Testis (tissue), 2 donors: ENCODE results near the gene SLC35G3.

Source experiments
- POLR2A ChIP-seq: fragments of 450-650 bp; IDR thresholded peaks from one replicate; pipeline ENCODE4 v1.6.1; 2017; ENCODE audit warnings: antibody characterized with exemption, mild to moderate bottlenecking, moderate library complexity
- TF ChIP-seq, protein P1 (sequence below), 3 experiments: fragments of 450-650 bp in 2 of 3; fragments of 200-600 bp in 1 of 3; sonication (generic) in 1 of 3; IDR thresholded peaks; one replicate each; pipeline ENCODE4 v1.5.1; 2016 to 2019; ENCODE audit warnings: antibody characterized with exemption in 3 of 3, mild to moderate bottlenecking in 2 of 3, moderate library complexity in 1 of 3

DNA sequence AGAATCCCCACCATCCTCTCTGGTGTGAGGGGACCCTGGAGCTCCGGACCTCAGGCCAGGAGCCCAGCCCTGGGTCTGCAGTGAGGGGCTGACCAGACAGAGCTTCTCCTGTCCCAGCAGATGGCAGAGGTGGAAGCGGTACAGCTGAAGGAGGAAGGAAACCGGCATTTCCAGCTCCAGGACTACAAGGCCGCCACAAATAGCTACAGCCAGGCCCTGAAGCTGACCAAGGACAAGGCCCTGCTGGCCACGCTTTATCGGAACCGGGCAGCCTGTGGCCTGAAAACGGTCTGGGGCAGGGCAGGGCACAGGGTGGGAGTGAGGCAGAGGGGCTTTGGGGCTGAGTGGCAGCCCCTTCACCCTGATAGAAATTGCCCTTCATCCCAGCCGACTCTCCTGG lies 46.0 kb downstream of the SLC35G3 start:
- TF ChIP-seq POLR2A, result no peak
- TF ChIP-seq, protein P1, sequence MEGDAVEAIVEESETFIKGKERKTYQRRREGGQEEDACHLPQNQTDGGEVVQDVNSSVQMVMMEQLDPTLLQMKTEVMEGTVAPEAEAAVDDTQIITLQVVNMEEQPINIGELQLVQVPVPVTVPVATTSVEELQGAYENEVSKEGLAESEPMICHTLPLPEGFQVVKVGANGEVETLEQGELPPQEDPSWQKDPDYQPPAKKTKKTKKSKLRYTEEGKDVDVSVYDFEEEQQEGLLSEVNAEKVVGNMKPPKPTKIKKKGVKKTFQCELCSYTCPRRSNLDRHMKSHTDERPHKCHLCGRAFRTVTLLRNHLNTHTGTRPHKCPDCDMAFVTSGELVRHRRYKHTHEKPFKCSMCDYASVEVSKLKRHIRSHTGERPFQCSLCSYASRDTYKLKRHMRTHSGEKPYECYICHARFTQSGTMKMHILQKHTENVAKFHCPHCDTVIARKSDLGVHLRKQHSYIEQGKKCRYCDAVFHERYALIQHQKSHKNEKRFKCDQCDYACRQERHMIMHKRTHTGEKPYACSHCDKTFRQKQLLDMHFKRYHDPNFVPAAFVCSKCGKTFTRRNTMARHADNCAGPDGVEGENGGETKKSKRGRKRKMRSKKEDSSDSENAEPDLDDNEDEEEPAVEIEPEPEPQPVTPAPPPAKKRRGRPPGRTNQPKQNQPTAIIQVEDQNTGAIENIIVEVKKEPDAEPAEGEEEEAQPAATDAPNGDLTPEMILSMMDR (IDR thresholded peaks at IDR 0.05), result no peak
